ENCODE data around the gene PTPRH. TPM values are rescaled to one million over a fixed set of nuclear protein-coding genes. Genes with fewer than 3 reads are reported as not detected.

PTPRH gene
- total RNA-seq, 1 experiment from 2014 or later: 15.9 TPM

- no peaks in the 10 kb centered on the region for H3K9me2 ChIP-seq (ENCODE audit: insufficient read depth)
- DNase-seq (ENCODE audit: low read depth, low spot score) (no peak), ATAC-seq (no peak)
- no peak overlapping the region for H2AFZ ChIP-seq (ENCODE audit: low read depth, low read length, poor library complexity, severe bottlenecking)
- H3K9ac ChIP-seq (ENCODE audit: low read length): no peak overlapping the region
- CTCF ChIA-PET: interaction anchor here (0.9 kb wide), 1 partner anchor 14 kb away, joined by 3 read pairs; no protein-coding TSS in a partner anchor
- no peak overlapping the region for H3K4me3 ChIP-seq (replicated peaks in 1 of 2; ENCODE audit: low read depth in 1 of 2, low read length in 2 of 2)
- TF ChIP-seq, protein P1, sequence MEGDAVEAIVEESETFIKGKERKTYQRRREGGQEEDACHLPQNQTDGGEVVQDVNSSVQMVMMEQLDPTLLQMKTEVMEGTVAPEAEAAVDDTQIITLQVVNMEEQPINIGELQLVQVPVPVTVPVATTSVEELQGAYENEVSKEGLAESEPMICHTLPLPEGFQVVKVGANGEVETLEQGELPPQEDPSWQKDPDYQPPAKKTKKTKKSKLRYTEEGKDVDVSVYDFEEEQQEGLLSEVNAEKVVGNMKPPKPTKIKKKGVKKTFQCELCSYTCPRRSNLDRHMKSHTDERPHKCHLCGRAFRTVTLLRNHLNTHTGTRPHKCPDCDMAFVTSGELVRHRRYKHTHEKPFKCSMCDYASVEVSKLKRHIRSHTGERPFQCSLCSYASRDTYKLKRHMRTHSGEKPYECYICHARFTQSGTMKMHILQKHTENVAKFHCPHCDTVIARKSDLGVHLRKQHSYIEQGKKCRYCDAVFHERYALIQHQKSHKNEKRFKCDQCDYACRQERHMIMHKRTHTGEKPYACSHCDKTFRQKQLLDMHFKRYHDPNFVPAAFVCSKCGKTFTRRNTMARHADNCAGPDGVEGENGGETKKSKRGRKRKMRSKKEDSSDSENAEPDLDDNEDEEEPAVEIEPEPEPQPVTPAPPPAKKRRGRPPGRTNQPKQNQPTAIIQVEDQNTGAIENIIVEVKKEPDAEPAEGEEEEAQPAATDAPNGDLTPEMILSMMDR (IDR thresholded peaks at IDR 0.05 in 2 of 3, conservative IDR thresholded peaks at IDR 0.05 in 1 of 3; ENCODE audit: borderline replicate concordance in 1 of 3, insufficient read depth in 1 of 3, low read depth in 2 of 3, low read length in 2 of 3): no peak
- TF ChIP-seq CEBPB (IDR thresholded peaks at IDR 0.05; ENCODE audit: low read depth): no peak
- TF ChIP-seq POLR2AphosphoS5 (IDR thresholded peaks at IDR 0.05; ENCODE audit: low read depth, low read length): no peak
- TF ChIP-seq EGR1 (IDR thresholded peaks at IDR 0.05; ENCODE audit: low read depth): no peak
- TF ChIP-seq RAD21 (IDR thresholded peaks at IDR 0.05; ENCODE audit: low read depth): no peak
- TF ChIP-seq EZH2 (IDR thresholded peaks at IDR 0.05): no peak
- BruUV-seq (replicated peaks): no TSS peak
- peaks cover 26 to 37% of the 10 kb centered on the region in 2 experiments for H3K36me3 ChIP-seq (ENCODE audit: control insufficient read depth in 1 of 2, insufficient read depth in 2 of 2, low read length in 2 of 2)
- no peak overlapping the region for H3K27ac ChIP-seq (ENCODE audit: low read depth, low read length)
- no peaks in the 10 kb centered on the region for H3K27me3 ChIP-seq (ENCODE audit: insufficient read depth, low read length)
- RAD21 ChIA-PET (ENCODE audit: low non-redundant PET in 1 of 2, low total read pairs in 2 of 2, uncharacterized antibody in 2 of 2, unreplicated experiment in 2 of 2): no interaction called here
- H3K79me2 ChIP-seq (ENCODE audit: insufficient read depth, low read length): peaks cover 47% of the 10 kb centered on the region
- no peaks in the 10 kb centered on the region for H4K20me1 ChIP-seq (ENCODE audit: insufficient read depth)
- no peak overlapping the region for H3K4me2 ChIP-seq (ENCODE audit: low read length)
- intact Hi-C loops (cut with micrococcal nuclease): no loop called here
- POLR2A ChIA-PET: no interaction called here
- no peaks in the 10 kb centered on the region for H3K9me3 ChIP-seq (ENCODE audit: control insufficient read depth in 1 of 2, insufficient read depth in 1 of 2, low read depth in 1 of 2, low read length in 2 of 2)
- H3K4me1 ChIP-seq (ENCODE audit: control insufficient read depth in 1 of 2, insufficient read depth in 2 of 2, low read length in 2 of 2): no peaks in the 10 kb centered on the region
Measured at GRCh38 chr19:55245236-55245904, 36.1 kb upstream of the PTPRH start.

GRCh38 chr19:55244004-55244680 is 34.8 kb upstream of the PTPRH start:
- Histone ChIP-seq H3K27me3 (ENCODE audit: insufficient read depth, low read length) (no peaks in the 10 kb centered on the region), H3K4me3 (replicated peaks in 1 of 2; ENCODE audit: low read depth in 1 of 2, low read length in 2 of 2) (no peak overlapping the region), H4K20me1 (ENCODE audit: insufficient read depth) (no peaks in the 10 kb centered on the region), H3K36me3 (ENCODE audit: control insufficient read depth in 1 of 2, insufficient read depth in 2 of 2, low read length in 2 of 2) (peaks cover 32 to 40% of the 10 kb centered on the region in 2 experiments), H3K4me1 (ENCODE audit: control insufficient read depth in 1 of 2, insufficient read depth in 2 of 2, low read length in 2 of 2) (no peaks in the 10 kb centered on the region), H3K9me2 (ENCODE audit: insufficient read depth) (no peaks in the 10 kb centered on the region), H3K4me2 (ENCODE audit: low read length) (no peak overlapping the region), H3K9ac (ENCODE audit: low read length) (no peak overlapping the region), H2AFZ (ENCODE audit: low read depth, low read length, poor library complexity, severe bottlenecking) (no peak overlapping the region), H3K27ac (ENCODE audit: low read depth, low read length) (no peak overlapping the region), H3K79me2 (ENCODE audit: insufficient read depth, low read length) (peaks cover 36% of the 10 kb centered on the region), H3K9me3 (ENCODE audit: control insufficient read depth in 1 of 2, insufficient read depth in 1 of 2, low read depth in 1 of 2, low read length in 2 of 2) (no peaks in the 10 kb centered on the region)
- ATAC-seq: no peak
- BruUV-seq (replicated peaks): no TSS peak
- POLR2A ChIA-PET: no interaction called here
- intact Hi-C loops (cut with micrococcal nuclease): no loop called here
- CTCF ChIA-PET: no interaction called here
- TF ChIP-seq CBX3 (IDR thresholded peaks at IDR 0.05; ENCODE audit: low read depth) (no peak), ZNF274 (IDR thresholded peaks at IDR 0.05; ENCODE audit: low read depth, low read length) (no peak), POLR2AphosphoS5 (IDR thresholded peaks at IDR 0.05; ENCODE audit: low read depth, low read length) (no peak), SIN3A (IDR thresholded peaks at IDR 0.05; ENCODE audit: low read depth) (no peak)
- RAD21 ChIA-PET (ENCODE audit: low non-redundant PET in 1 of 2, low total read pairs in 2 of 2, uncharacterized antibody in 2 of 2, unreplicated experiment in 2 of 2): no interaction called here
- DNase-seq (ENCODE audit: low read depth, low spot score): no peak
